CD4-positive, alpha-beta T cell (primary cell): ENCODE results near the gene NTN5. TPM values are rescaled to one million over a fixed set of nuclear protein-coding genes. Genes with fewer than 3 reads are reported as not detected.
"Not testable (repeated sequence)": the region's sequence is repeated elsewhere in the genome, so short reads cannot be mapped to it uniquely, and the experiment has no call there.

ENCODE experiments used
- ATAC-seq: fragments of 200-7000 bp; cut with Tn5 transposase; one replicate; pipeline ENCODE4 v1.10.0; 2022; ENCODE audit warnings: mild to moderate bottlenecking; ENCODE audit not compliant: poor library complexity
- CTCF ChIA-PET: fragments of 350-600 bp; sonication (Branson Sonifier 250); formaldehyde crosslinking; loops from one replicate; lab custom pipeline; 2021; ENCODE audit warnings: antibody characterized with exemption, inconsistent platforms; lab: Charles Lee
- POLR2A ChIA-PET: fragments of 350-600 bp; sonication (Branson Sonifier 250); formaldehyde crosslinking; loops from one replicate; lab custom pipeline; 2021; ENCODE audit warnings: antibody characterized with exemption, inconsistent platforms; lab: Charles Lee
- DNase-seq, 14 experiments: peaks; one replicate each; pipeline ENCODE4 v3.0.0-alpha.2; 2013 to 2020; ENCODE audit warnings: mixed read lengths in 2 of 14
- H3K27ac ChIP-seq, 2 donors: one replicate each; pipeline versions ENCODE4 v1.5.1 to v1.7.0; 2013; ENCODE audit warnings: low read length in 2 of 2, low read depth in 1 of 2, mild to moderate bottlenecking in 1 of 2
- H3K27me3 ChIP-seq, 2 experiments: 1 replicate in 1 of 2; 2 replicates in 1 of 2; pipeline versions ENCODE4 v1.6.1 to v1.7.0; 2013; ENCODE audit warnings: low read length in 2 of 2, control low read depth in 1 of 2, mild to moderate bottlenecking in 1 of 2, moderate library complexity in 1 of 2; ENCODE audit not compliant: insufficient read depth in 2 of 2, control insufficient read depth in 1 of 2
- H3K36me3 ChIP-seq: one replicate; pipeline ENCODE4 v1.6.1; 2013; ENCODE audit warnings: low read length, control low read depth; ENCODE audit not compliant: insufficient read depth
- H3K4me1 ChIP-seq: one replicate; pipeline ENCODE4 v1.6.1; 2013; ENCODE audit warnings: low read length, control low read depth; ENCODE audit not compliant: insufficient read depth
- H3K4me3 ChIP-seq: one replicate; pipeline ENCODE4 v1.5.1; 2013; ENCODE audit warnings: mild to moderate bottlenecking, low read length, moderate library complexity
- H3K9me3 ChIP-seq, 2 experiments: 1 replicate in 1 of 2; 2 replicates in 1 of 2; pipeline versions ENCODE4 v1.6.1 to v1.7.0; 2013; ENCODE audit warnings: low read length in 2 of 2, mild to moderate bottlenecking in 2 of 2, control low read depth in 1 of 2, moderate library complexity in 1 of 2; ENCODE audit not compliant: control insufficient read depth in 1 of 2, insufficient read depth in 1 of 2
- H3K27ac Mint-ChIP-seq: one replicate; pipeline ENCODE4 v1.8.0; 2020; ENCODE audit warnings: mixed read lengths
- H3K27me3 Mint-ChIP-seq: one replicate; pipeline ENCODE4 v1.8.0; 2021; ENCODE audit warnings: mixed read lengths
- H3K36me3 Mint-ChIP-seq: one replicate; pipeline ENCODE4 v1.8.0; 2021; ENCODE audit warnings: low read depth, mixed read lengths
- H3K4me1 Mint-ChIP-seq: one replicate; pipeline ENCODE4 v1.8.0; 2021; ENCODE audit warnings: low read depth, mixed read lengths
- H3K4me3 Mint-ChIP-seq: one replicate; pipeline ENCODE4 v1.8.0; 2020; ENCODE audit warnings: mild to moderate bottlenecking, mixed read lengths
- H3K9me3 Mint-ChIP-seq: one replicate; pipeline ENCODE4 v1.8.0; 2020; ENCODE audit warnings: mixed read lengths
- intact Hi-C, 2 experiments: fragments of 100-400 bp; cut with DNase I in 1 of 2; cut with micrococcal nuclease in 1 of 2; formaldehyde crosslinking; loops; one replicate each; pipeline versions ENCODE4 v1.15.1 to v1.9.0; 2023 to 2025; cut with DNase I, micrococcal nuclease
- total RNA-seq, 174 experiments: library from RNA in 2 of 174; stranded (reverse) in 2 of 174; gene quantifications; one replicate each; pipeline ENCODE4 v1.2.3 and lab custom pipeline; 2021 to 2026
- TF ChIP-seq, protein P1 (sequence below): fragments of 200-600 bp; IDR thresholded peaks from one replicate; pipeline ENCODE4 v1.8.0; 2022; ENCODE audit warnings: antibody characterized with exemption, mild to moderate bottlenecking

NTN5 gene
- total RNA-seq, 2 experiments from 2014 or later = 2.7 to 3.0 TPM

DNA sequence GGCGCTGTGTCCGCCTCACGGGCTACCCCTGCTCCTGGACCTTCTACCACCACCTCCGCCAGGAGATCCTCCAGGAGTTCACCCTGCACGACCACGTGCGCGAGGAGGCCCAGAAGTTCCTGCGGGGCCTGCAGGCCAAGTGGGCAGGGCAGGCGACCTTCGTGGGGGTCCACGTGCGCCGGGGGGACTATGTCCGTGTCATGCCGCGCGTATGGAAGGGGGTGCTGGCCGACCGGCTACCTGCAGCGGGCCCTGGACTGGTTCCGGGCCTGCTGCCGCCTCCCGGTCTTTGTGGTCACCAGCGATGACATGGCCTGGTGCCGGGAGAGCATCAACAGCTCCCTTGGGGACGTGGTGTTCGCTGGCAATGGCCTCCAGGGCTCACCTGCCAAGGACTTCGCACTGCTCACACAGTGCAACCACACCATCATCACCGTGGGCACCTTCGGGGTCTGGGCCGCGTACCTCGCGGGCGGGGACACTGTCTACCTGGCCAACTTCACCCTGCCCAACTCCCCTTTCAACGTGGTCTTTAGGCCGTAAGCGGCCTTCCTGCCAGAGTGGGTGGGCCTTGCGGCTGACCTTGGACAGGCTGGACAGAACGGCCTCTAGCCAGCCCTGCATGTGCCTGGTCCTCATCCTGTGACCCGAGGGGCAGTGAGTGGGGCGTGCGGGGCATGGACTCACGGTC, 7.8 kb upstream of the NTN5 start:
- Mint-ChIP-seq H3K27ac (no peak overlapping the region), H3K4me3 (no peak overlapping the region), H3K4me1 (peaks cover under 1% of the 10 kb centered on the region), H3K36me3 (no peaks in the 10 kb centered on the region), H3K27me3 (no peaks in the 10 kb centered on the region), H3K9me3 (no peaks in the 10 kb centered on the region)
- DNase-seq = no peak
- Histone ChIP-seq H3K27me3 (no peaks in the 10 kb centered on the region), H3K36me3 (no peaks in the 10 kb centered on the region), H3K4me1 (peaks cover 2% of the 10 kb centered on the region), H3K27ac (no peak overlapping the region), H3K4me3 (no peak overlapping the region), H3K9me3 (no peaks in the 10 kb centered on the region)
- intact Hi-C loops = no loop called here
- TF ChIP-seq, protein P1, sequence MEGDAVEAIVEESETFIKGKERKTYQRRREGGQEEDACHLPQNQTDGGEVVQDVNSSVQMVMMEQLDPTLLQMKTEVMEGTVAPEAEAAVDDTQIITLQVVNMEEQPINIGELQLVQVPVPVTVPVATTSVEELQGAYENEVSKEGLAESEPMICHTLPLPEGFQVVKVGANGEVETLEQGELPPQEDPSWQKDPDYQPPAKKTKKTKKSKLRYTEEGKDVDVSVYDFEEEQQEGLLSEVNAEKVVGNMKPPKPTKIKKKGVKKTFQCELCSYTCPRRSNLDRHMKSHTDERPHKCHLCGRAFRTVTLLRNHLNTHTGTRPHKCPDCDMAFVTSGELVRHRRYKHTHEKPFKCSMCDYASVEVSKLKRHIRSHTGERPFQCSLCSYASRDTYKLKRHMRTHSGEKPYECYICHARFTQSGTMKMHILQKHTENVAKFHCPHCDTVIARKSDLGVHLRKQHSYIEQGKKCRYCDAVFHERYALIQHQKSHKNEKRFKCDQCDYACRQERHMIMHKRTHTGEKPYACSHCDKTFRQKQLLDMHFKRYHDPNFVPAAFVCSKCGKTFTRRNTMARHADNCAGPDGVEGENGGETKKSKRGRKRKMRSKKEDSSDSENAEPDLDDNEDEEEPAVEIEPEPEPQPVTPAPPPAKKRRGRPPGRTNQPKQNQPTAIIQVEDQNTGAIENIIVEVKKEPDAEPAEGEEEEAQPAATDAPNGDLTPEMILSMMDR = no peak
- CTCF ChIA-PET = no interaction called here
- POLR2A ChIA-PET = no interaction called here
- ATAC-seq = no peak

DNA sequence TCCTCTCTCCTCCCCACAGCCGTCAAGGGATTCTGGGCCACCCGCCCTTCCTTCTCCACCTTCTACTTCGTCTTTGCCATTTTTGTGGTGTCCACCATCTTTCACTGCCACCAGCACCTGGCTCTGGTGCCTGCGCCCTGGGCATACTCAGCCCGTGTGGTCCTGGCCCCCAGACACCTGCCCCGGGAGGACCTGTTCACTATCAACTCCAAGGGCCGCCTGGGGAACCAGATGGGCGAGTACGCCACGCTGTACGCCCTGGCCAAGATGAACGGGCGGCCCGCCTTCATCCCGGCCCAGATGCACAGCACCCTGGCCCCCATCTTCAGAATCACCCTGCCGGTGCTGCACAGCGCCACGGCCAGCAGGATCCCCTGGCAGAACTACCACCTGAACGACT, 7.2 kb upstream of the NTN5 start:
- H3K4me1 Mint-ChIP-seq, H3K27ac Mint-ChIP-seq, POLR2A ChIA-PET, H3K4me3 Mint-ChIP-seq, H3K27me3 ChIP-seq, DNase-seq, H3K4me1 ChIP-seq, H3K36me3 ChIP-seq, H3K27me3 Mint-ChIP-seq, intact Hi-C loops, ATAC-seq, H3K4me3 ChIP-seq, H3K9me3 ChIP-seq, H3K9me3 Mint-ChIP-seq, H3K36me3 Mint-ChIP-seq, CTCF ChIA-PET, H3K27ac ChIP-seq: not testable (repeated sequence)

DNA sequence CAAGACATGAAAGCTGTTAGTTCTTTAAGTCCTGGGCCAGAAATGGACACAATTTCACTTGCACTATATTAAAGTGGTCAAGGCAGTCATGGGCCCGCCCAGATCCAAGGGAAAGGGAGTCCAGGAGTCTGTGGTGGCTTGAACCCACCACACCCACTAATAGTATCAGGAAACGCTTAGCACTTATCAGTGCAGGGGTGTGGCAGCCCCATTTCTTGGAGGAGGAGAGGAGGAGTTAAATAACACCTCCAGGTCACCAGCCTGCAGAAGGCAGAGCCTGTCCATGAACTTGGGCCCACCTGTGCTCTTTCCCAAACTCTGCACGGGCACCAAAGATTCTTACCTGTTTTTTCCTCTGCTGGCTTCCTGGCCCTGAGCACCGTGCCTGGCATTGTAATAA, 5.4 kb upstream of the NTN5 start:
- TF ChIP-seq, protein P1 = no peak
- Mint-ChIP-seq H3K4me1 (peaks cover 7% of the 10 kb centered on the region), H3K9me3 (no peaks in the 10 kb centered on the region), H3K36me3 (no peaks in the 10 kb centered on the region), H3K27me3 (no peaks in the 10 kb centered on the region), H3K4me3 (no peak overlapping the region), H3K27ac (no peak overlapping the region)
- intact Hi-C loops = loop anchor here in 1 of 2 experiments (5.0 kb wide), 2 partner anchors 34 to 41 kb away; partner anchors contain the start of gene DBP
- Histone ChIP-seq H3K36me3 (no peaks in the 10 kb centered on the region), H3K27me3 (no peaks in the 10 kb centered on the region), H3K4me3 (no peak overlapping the region), H3K9me3 (no peaks in the 10 kb centered on the region), H3K27ac (no peak overlapping the region), H3K4me1 (peaks cover 9% of the 10 kb centered on the region)
- CTCF ChIA-PET = no interaction called here
- POLR2A ChIA-PET = no interaction called here
- DNase-seq (no peak), ATAC-seq (no peak)
